Endothelial cell (in vitro differentiated cells): ENCODE results near the gene SAMD4A. TPM values are rescaled to one million over a fixed set of nuclear protein-coding genes. Genes with fewer than 3 reads are reported as not detected.

Experiments used
- DNase-seq: peaks from one replicate; pipeline ENCODE4 v3.0.0; 2021; ENCODE audit warnings: low spot score
- H3K27ac Mint-ChIP-seq: one replicate; pipeline ENCODE4 v1.8.0; 2021; ENCODE audit warnings: mixed read lengths, inconsistent platforms; ENCODE audit not compliant: unreplicated experiment
- H3K27me3 Mint-ChIP-seq: one replicate; pipeline ENCODE4 v1.8.0; 2021; ENCODE audit warnings: mild to moderate bottlenecking, moderate library complexity, mixed read lengths, inconsistent platforms; ENCODE audit not compliant: unreplicated experiment
- H3K36me3 Mint-ChIP-seq: one replicate; pipeline ENCODE4 v1.8.0; 2021; ENCODE audit warnings: mild to moderate bottlenecking, low read depth, mixed read lengths, inconsistent platforms; ENCODE audit not compliant: unreplicated experiment
- H3K4me1 Mint-ChIP-seq: one replicate; pipeline ENCODE4 v1.8.0; 2021; ENCODE audit warnings: mild to moderate bottlenecking, mixed read lengths, inconsistent platforms; ENCODE audit not compliant: unreplicated experiment
- H3K4me3 Mint-ChIP-seq: one replicate; pipeline ENCODE4 v1.8.0; 2021; ENCODE audit warnings: mild to moderate bottlenecking, mixed read lengths, inconsistent platforms; ENCODE audit not compliant: unreplicated experiment
- H3K9me3 Mint-ChIP-seq: one replicate; pipeline ENCODE4 v1.8.0; 2021; ENCODE audit warnings: mixed read lengths, inconsistent platforms; ENCODE audit not compliant: unreplicated experiment
- CTCF ChIP-seq: fragments of 200-600 bp; sonication (generic); IDR thresholded peaks from one replicate; pipeline ENCODE4 v1.5.0; 2021; ENCODE audit warnings: antibody characterized with exemption; ENCODE audit not compliant: unreplicated experiment
- total RNA-seq: library from RNA; stranded (reverse); fragmentation: NEBNext Ultra II Directional; extraction: Animal tissue kit (Norgen Biotek cat#: 25700); gene quantifications from one replicate; pipeline ENCODE4 v1.2.1, GENCODE V29; 2021; ENCODE audit not compliant: unreplicated experiment

SAMD4A gene
- total RNA-seq, 1 donor from 2014 or later: 9.2 TPM

DNA sequence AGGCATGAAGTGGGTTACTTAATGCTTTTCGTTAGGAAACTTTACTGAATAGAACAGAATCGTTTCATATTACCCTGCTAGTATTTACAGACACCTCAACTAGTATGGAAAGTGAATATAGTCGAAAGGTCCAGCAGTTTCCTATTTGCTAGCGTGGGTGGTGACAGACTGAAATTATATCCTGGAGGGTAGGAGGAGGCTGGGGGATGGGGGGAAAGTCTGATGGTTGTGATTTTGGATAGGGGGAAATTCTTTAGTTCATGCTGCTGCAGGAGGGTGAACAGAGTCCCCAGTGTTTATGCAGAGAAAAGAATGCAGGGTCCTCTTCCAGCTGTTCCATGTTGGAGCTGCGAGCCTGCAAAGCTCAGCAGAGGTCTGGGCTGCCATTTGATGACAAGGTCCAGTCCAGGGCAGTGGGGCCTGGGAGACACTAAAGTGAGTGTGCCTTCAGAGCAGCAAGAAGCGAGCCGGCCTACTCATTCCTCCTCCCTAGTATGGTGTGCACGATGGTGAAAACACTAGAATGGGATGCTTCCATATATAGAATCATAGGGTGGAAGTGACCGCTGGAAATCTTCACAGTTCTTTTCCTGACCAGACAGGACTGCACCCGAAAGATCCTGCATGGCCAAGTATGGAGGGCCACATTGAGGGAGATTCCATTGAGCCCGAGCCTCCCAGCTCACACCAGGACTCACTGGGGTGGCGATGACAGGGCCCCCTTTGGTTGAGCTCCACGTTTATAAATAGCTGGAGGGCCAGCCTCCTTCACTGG, 2.1 kb downstream of the SAMD4A start:
- TF ChIP-seq CTCF: no peak
- no peak for DNase-seq
- Mint-ChIP-seq H3K9me3 (no peaks in the 10 kb centered on the region), H3K4me1 (peaks cover 15% of the 10 kb centered on the region), H3K27ac (no peak overlapping the region), H3K36me3 (peaks cover 7% of the 10 kb centered on the region), H3K4me3 (peak overlapping the region; percentile 56), H3K27me3 (peaks cover 8% of the 10 kb centered on the region)

- peaks cover 7% of the 10 kb centered on the region for H3K36me3 Mint-ChIP-seq
- peaks cover 5% of the 10 kb centered on the region for H3K27me3 Mint-ChIP-seq
- TF ChIP-seq CTCF: no peak
- H3K27ac Mint-ChIP-seq: peak overlapping the region; percentile 61
- no peak overlapping the region for H3K4me3 Mint-ChIP-seq
- no peaks in the 10 kb centered on the region for H3K9me3 Mint-ChIP-seq
- no peak for DNase-seq
- H3K4me1 Mint-ChIP-seq: peaks cover 10% of the 10 kb centered on the region
Observed at GRCh38 chr14:54570047-54570446, 3.1 kb downstream of the SAMD4A start.

GRCh38 chr14:54570631-54571415, 3.9 kb downstream of the SAMD4A start:
- Mint-ChIP-seq H3K27me3 (peaks cover 5% of the 10 kb centered on the region), H3K27ac (no peak overlapping the region), H3K9me3 (no peaks in the 10 kb centered on the region), H3K4me1 (peaks cover 10% of the 10 kb centered on the region), H3K36me3 (peaks cover 7% of the 10 kb centered on the region), H3K4me3 (no peak overlapping the region)
- no peak for TF ChIP-seq CTCF
- DNase-seq: no peak

- DNase-seq: peak; percentile 45
- peak; percentile 78 for TF ChIP-seq CTCF
- Mint-ChIP-seq H3K27me3 (peaks cover 5% of the 10 kb centered on the region), H3K4me1 (peaks cover 10% of the 10 kb centered on the region), H3K4me3 (no peak overlapping the region), H3K27ac (no peak overlapping the region), H3K36me3 (peaks cover 10% of the 10 kb centered on the region), H3K9me3 (no peaks in the 10 kb centered on the region)
Observed at GRCh38 chr14:54572316-54572715, 5.4 kb downstream of the SAMD4A start.

DNA sequence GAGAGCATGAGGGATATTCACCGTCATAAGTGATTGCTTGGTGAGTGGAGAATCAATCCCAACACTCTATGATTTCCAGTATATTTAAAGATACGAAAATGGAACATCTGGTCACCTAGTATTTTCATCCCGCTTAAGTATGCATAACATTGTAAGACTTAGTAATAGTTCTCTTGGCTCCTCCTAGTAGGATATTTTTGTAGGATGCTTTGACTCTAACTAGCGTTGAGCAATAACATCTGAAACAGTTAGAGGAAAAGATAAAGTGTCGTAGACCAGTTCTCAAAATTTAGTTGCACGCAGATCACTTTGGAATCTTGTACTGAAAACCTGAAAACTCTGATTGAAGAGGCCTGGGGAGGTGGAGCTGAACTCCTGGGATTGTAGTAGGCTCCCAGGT, 7.6 kb downstream of the SAMD4A start:
- no peaks in the 10 kb centered on the region for H3K27me3 Mint-ChIP-seq
- DNase-seq: no peak
- no peak overlapping the region for H3K4me3 Mint-ChIP-seq
- TF ChIP-seq CTCF: no peak
- H3K9me3 Mint-ChIP-seq: no peaks in the 10 kb centered on the region
- no peaks in the 10 kb centered on the region for H3K4me1 Mint-ChIP-seq
- H3K27ac Mint-ChIP-seq: no peak overlapping the region
- peaks cover 10% of the 10 kb centered on the region for H3K36me3 Mint-ChIP-seq
